Karpas-422 (cell line): Measurements from ENCODE around the gene RBM20. TPM values are rescaled to one million over a fixed set of nuclear protein-coding genes. Genes with fewer than 3 reads are reported as not detected.

Experiments used
- DNase-seq: peaks from one replicate; pipeline ENCODE4 v3.0.0-alpha.2; 2015
- H2AFZ ChIP-seq: fragments of 200-600 bp; sonication (generic); 2 replicates; pipeline ENCODE4 v1.6.1; 2014; ENCODE audit warnings: antibody characterized with exemption, low read length, mixed read lengths
- H3K27ac ChIP-seq: fragments of 200-600 bp; sonication (generic); 2 replicates; pipeline ENCODE4 v1.5.1; 2014; ENCODE audit warnings: mild to moderate bottlenecking, low read length, moderate library complexity
- H3K27me3 ChIP-seq: fragments of 200-600 bp; sonication (generic); 2 replicates; pipeline ENCODE4 v1.6.1; 2014; ENCODE audit warnings: low read length, mixed read lengths
- H3K36me3 ChIP-seq: fragments of 200-600 bp; sonication (generic); 2 replicates; pipeline ENCODE4 v1.6.1; 2014; ENCODE audit warnings: low read length, mixed read lengths; ENCODE audit not compliant: insufficient read depth
- H3K4me1 ChIP-seq: fragments of 200-600 bp; sonication (generic); 2 replicates; pipeline ENCODE4 v1.6.1; 2014; ENCODE audit warnings: mild to moderate bottlenecking, low read length, mixed read lengths
- H3K4me2 ChIP-seq: fragments of 200-600 bp; sonication (generic); 2 replicates; pipeline ENCODE4 v1.6.1; 2014; ENCODE audit warnings: low read length, low read depth, mild to moderate bottlenecking; ENCODE audit not compliant: poor library complexity, severe bottlenecking
- H3K4me3 ChIP-seq: fragments of 200-600 bp; sonication (generic); 2 replicates; pipeline ENCODE4 v1.5.1; 2014; ENCODE audit warnings: mild to moderate bottlenecking, antibody characterized with exemption, low read length, mixed read lengths
- H3K79me2 ChIP-seq: fragments of 200-600 bp; sonication (generic); 2 replicates; pipeline ENCODE4 v1.6.1; 2014; ENCODE audit warnings: mild to moderate bottlenecking, low read length, mixed read lengths
- H3K9ac ChIP-seq: fragments of 200-600 bp; sonication (generic); 2 replicates; pipeline ENCODE4 v1.6.0; 2014; ENCODE audit warnings: low read length
- H3K9me2 ChIP-seq: fragments of 200-600 bp; sonication (generic), shearing (Covaris generic); replicated peaks from 2 replicates; pipeline ENCODE4 v1.6.0; 2014; ENCODE audit warnings: mild to moderate bottlenecking, low read length, moderate library complexity; ENCODE audit not compliant: insufficient read depth
- H3K9me3 ChIP-seq: fragments of 300-700, 200-600 bp; sonication (generic); 2 replicates; pipeline ENCODE4 v1.6.1; 2014; ENCODE audit warnings: low read length, mixed read lengths
- H4K20me1 ChIP-seq: fragments of 200-600 bp; sonication (generic); 2 replicates; pipeline ENCODE4 v1.6.1; 2014; ENCODE audit warnings: mild to moderate bottlenecking, antibody characterized with exemption, low read length, low read depth; ENCODE audit not compliant: insufficient read depth
- total RNA-seq: library from RNA; depleted of rRNA; stranded (reverse); fragments of >200 nt; shearing (Covaris generic); gene quantifications from 2 replicates; pipeline ENCODE4 v1.2.3, GENCODE V29; 2014; ENCODE audit warnings: low replicate concordance

Gene RBM20
- total RNA-seq, 1 experiment from 2014 or later: not detected

- H3K36me3 ChIP-seq: no peaks in the 10 kb centered on the region
- peaks cover 16% of the 10 kb centered on the region for H3K4me1 ChIP-seq
- H3K9me3 ChIP-seq: no peaks in the 10 kb centered on the region
- no peak overlapping the region for H3K9ac ChIP-seq
- no peak overlapping the region for H3K4me2 ChIP-seq
- no peaks in the 10 kb centered on the region for H3K27me3 ChIP-seq
- no peak overlapping the region for H2AFZ ChIP-seq
- DNase-seq: no peak
- no peak overlapping the region for H3K4me3 ChIP-seq
- H3K79me2 ChIP-seq: no peaks in the 10 kb centered on the region
- no peaks in the 10 kb centered on the region for H4K20me1 ChIP-seq
- no peak overlapping the region for H3K27ac ChIP-seq
- no peaks in the 10 kb centered on the region for H3K9me2 ChIP-seq
Measured at GRCh38 chr10:110808123-110808522, 164.0 kb downstream of the RBM20 start.

GRCh38 chr10:110808615-110809014 is 164.5 kb downstream of the RBM20 start:
- Histone ChIP-seq H3K27ac (no peak overlapping the region), H3K9me2 (no peaks in the 10 kb centered on the region), H3K36me3 (no peaks in the 10 kb centered on the region), H3K79me2 (no peaks in the 10 kb centered on the region), H2AFZ (no peak overlapping the region), H4K20me1 (no peaks in the 10 kb centered on the region), H3K27me3 (no peaks in the 10 kb centered on the region), H3K4me3 (no peak overlapping the region), H3K9ac (no peak overlapping the region), H3K4me2 (no peak overlapping the region), H3K9me3 (no peaks in the 10 kb centered on the region), H3K4me1 (peaks cover 11% of the 10 kb centered on the region)
- no peak for DNase-seq

GRCh38 chr10:110810625-110811024 is 166.5 kb downstream of the RBM20 start:
- H3K27ac ChIP-seq: no peak overlapping the region
- no peaks in the 10 kb centered on the region for H3K36me3 ChIP-seq
- H3K27me3 ChIP-seq: no peaks in the 10 kb centered on the region
- no peak overlapping the region for H2AFZ ChIP-seq
- H3K4me1 ChIP-seq: peaks cover 7% of the 10 kb centered on the region
- no peak overlapping the region for H3K9ac ChIP-seq
- H3K9me3 ChIP-seq: no peaks in the 10 kb centered on the region
- DNase-seq: no peak
- no peaks in the 10 kb centered on the region for H4K20me1 ChIP-seq
- no peak overlapping the region for H3K4me3 ChIP-seq
- no peaks in the 10 kb centered on the region for H3K79me2 ChIP-seq
- no peaks in the 10 kb centered on the region for H3K9me2 ChIP-seq
- no peak overlapping the region for H3K4me2 ChIP-seq

GRCh38 chr10:110811791-110812581 is 167.8 kb downstream of the RBM20 start:
- Histone ChIP-seq H3K27me3 (no peaks in the 10 kb centered on the region), H3K9me3 (no peaks in the 10 kb centered on the region), H3K4me2 (no peak overlapping the region), H3K4me3 (no peak overlapping the region), H3K27ac (no peak overlapping the region), H4K20me1 (no peaks in the 10 kb centered on the region), H3K9ac (no peak overlapping the region), H3K9me2 (no peaks in the 10 kb centered on the region), H3K79me2 (no peaks in the 10 kb centered on the region), H3K4me1 (peaks cover 2% of the 10 kb centered on the region), H2AFZ (no peak overlapping the region), H3K36me3 (no peaks in the 10 kb centered on the region)
- no peak for DNase-seq

GRCh38 chr10:110812583-110812982 is 168.4 kb downstream of the RBM20 start:
- no peak overlapping the region for H3K9ac ChIP-seq

GRCh38 chr10:110813743-110814472 is 169.8 kb downstream of the RBM20 start:
- Histone ChIP-seq H3K27me3 (no peaks in the 10 kb centered on the region), H3K9ac (no peak overlapping the region), H3K4me3 (no peak overlapping the region), H3K9me2 (no peaks in the 10 kb centered on the region), H3K27ac (no peak overlapping the region), H3K4me2 (no peak overlapping the region), H3K9me3 (no peaks in the 10 kb centered on the region), H3K4me1 (no peaks in the 10 kb centered on the region), H2AFZ (no peak overlapping the region), H4K20me1 (no peaks in the 10 kb centered on the region), H3K79me2 (no peaks in the 10 kb centered on the region), H3K36me3 (no peaks in the 10 kb centered on the region)
- no peak for DNase-seq

More at GRCh38 chr10:110812583-110812982, 168.4 kb downstream of the RBM20 start:
- no peaks in the 10 kb centered on the region for H3K9me2 ChIP-seq
- H3K4me1 ChIP-seq: no peaks in the 10 kb centered on the region
- no peaks in the 10 kb centered on the region for H3K79me2 ChIP-seq
- H3K4me3 ChIP-seq: no peak overlapping the region
- H3K9me3 ChIP-seq: no peaks in the 10 kb centered on the region
- H3K36me3 ChIP-seq: no peaks in the 10 kb centered on the region
- H4K20me1 ChIP-seq: no peaks in the 10 kb centered on the region
- H3K27me3 ChIP-seq: no peaks in the 10 kb centered on the region
- DNase-seq: no peak
- no peak overlapping the region for H3K4me2 ChIP-seq
- H3K27ac ChIP-seq: no peak overlapping the region
- no peak overlapping the region for H2AFZ ChIP-seq

GRCh38 chr10:110815354-110816004 is 171.3 kb downstream of the RBM20 start:
- Histone ChIP-seq H3K4me1 (no peaks in the 10 kb centered on the region), H4K20me1 (no peaks in the 10 kb centered on the region), H3K27me3 (no peaks in the 10 kb centered on the region), H3K4me3 (no peak overlapping the region), H3K9me2 (no peaks in the 10 kb centered on the region), H2AFZ (no peak overlapping the region), H3K9ac (no peak overlapping the region), H3K9me3 (no peaks in the 10 kb centered on the region), H3K27ac (no peak overlapping the region), H3K4me2 (no peak overlapping the region), H3K36me3 (no peaks in the 10 kb centered on the region), H3K79me2 (no peaks in the 10 kb centered on the region)
- DNase-seq: no peak

GRCh38 chr10:110817614-110818013 is 173.5 kb downstream of the RBM20 start:
- Histone ChIP-seq H4K20me1 (no peaks in the 10 kb centered on the region), H3K36me3 (no peaks in the 10 kb centered on the region), H3K27me3 (no peaks in the 10 kb centered on the region), H3K4me1 (no peaks in the 10 kb centered on the region), H3K27ac (no peak overlapping the region), H3K9ac (no peak overlapping the region), H3K9me3 (no peaks in the 10 kb centered on the region), H3K9me2 (no peaks in the 10 kb centered on the region), H3K4me2 (no peak overlapping the region), H2AFZ (no peak overlapping the region), H3K79me2 (no peaks in the 10 kb centered on the region), H3K4me3 (no peak overlapping the region)
- no peak for DNase-seq
